ENCODE measurements around the gene NUDT14. TPM values are rescaled to one million over a fixed set of nuclear protein-coding genes. Genes with fewer than 3 reads are reported as not detected.

NUDT14 gene
- total and polyA plus RNA-seq, 2 of the 8 experiments (the other 6 are each of a cell fraction or from before 2014, with no cell fraction given), result 25.5 to 33.3 TPM

GRCh38 chr14:105181549-105182295 is 610 bp upstream of the NUDT14 start:
- 75% methylated on average over 9 of the region's 21 CpGs; no CpG with 5 or more reads in 1 of the 2 experiments for WGBS, 2 experiments (ENCODE audit: extremely low coverage in 1 of 2, insufficient coverage in 1 of 2, insufficient read length in 1 of 2, insufficient replicate concordance in 2 of 2, low coverage in 1 of 2, low lambda C conversion rate in 2 of 2, missing lambda C conversion rate in 1 of 2)
- Histone ChIP-seq H3K79me1 (ENCODE audit: low read depth, low read length) (no peaks in the 10 kb centered on the region; the same call in 1 of the 2 replicates), H2BK20ac (ENCODE audit: low read length) (no peak overlapping the region), H3K27me3 (replicated peaks in 1 of 4; ENCODE audit: control insufficient read depth in 3 of 4, extremely low read depth in 1 of 4, insufficient read depth in 3 of 4, low read length in 3 of 4) (peaks cover 0 to 10% (median 8%) of the 10 kb centered on the region in 4 experiments; a peak in 4 of 7 replicates), H3K9me3 (ENCODE audit: insufficient read depth in 2 of 2, low read depth in 1 of 2, low read length in 1 of 2) (no peaks in the 10 kb centered on the region), H2BK15ac (ENCODE audit: low read length) (no peak overlapping the region), H2BK5ac (ENCODE audit: low read depth, low read length) (no peak overlapping the region), H3K23ac (ENCODE audit: insufficient read length) (no peak overlapping the region), H3K4me3 (ENCODE audit: extremely low read depth in 1 of 4, insufficient read depth in 2 of 4, low read depth in 3 of 4, low read length in 4 of 4) (peak overlapping the region in 2 of 4 experiments; percentile 68 to 72; a peak in 3 of 8 replicates), H3K4me1 (replicated peaks in 1 of 4; ENCODE audit: control insufficient read depth in 3 of 4, insufficient read depth in 4 of 4, low read length in 3 of 4) (peaks cover 0 to 10% (median 1%) of the 10 kb centered on the region in 4 experiments; a peak in 1 of 7 replicates), H3K18ac (ENCODE audit: extremely low read depth, low read length) (no peak overlapping the region; the same call in 1 of the 2 replicates), H2BK120ac (replicated peaks; ENCODE audit: low read depth, low read length) (no peak overlapping the region), H3K56ac (replicated peaks; ENCODE audit: insufficient read length, low read depth, low read length) (no peak overlapping the region), H2BK12ac (ENCODE audit: low read depth, low read length) (no peak overlapping the region), H3K23me2 (ENCODE audit: low read depth, low read length) (peaks cover 5% of the 10 kb centered on the region; the same call in 1 of the 2 replicates), H3K4me2 (ENCODE audit: insufficient read depth in 1 of 2, low read depth in 2 of 2, low read length in 2 of 2) (peak overlapping the region; percentile 68 to 70; a peak in 3 of 4 replicates), H2AK5ac (ENCODE audit: low read depth, low read length) (no peak overlapping the region), H3K27ac (ENCODE audit: low read depth, low read length) (no peak overlapping the region), H3K9ac (replicated peaks in 1 of 4; ENCODE audit: extremely low read depth in 1 of 4, low read depth in 3 of 4, low read length in 3 of 4) (no peak overlapping the region), H3K4ac (replicated peaks; ENCODE audit: insufficient read length, low read depth, low read length) (peak overlapping the region; percentile 69), H3K14ac (ENCODE audit: insufficient read length) (no peak overlapping the region), H3K36me3 (ENCODE audit: control insufficient read depth in 2 of 4, insufficient read depth in 4 of 4, low read length in 3 of 4) (no peaks in the 10 kb centered on the region), H4K8ac (ENCODE audit: extremely low read depth, insufficient read depth, low read length) (no peak overlapping the region; the same call in 1 of the 2 replicates), H4K5ac (ENCODE audit: insufficient read length, low read depth, low read length) (no peak overlapping the region), H4K20me1 (replicated peaks in 1 of 2; ENCODE audit: control insufficient read depth in 1 of 2, insufficient read depth in 2 of 2, low read length in 2 of 2) (peaks cover 5 to 10% of the 10 kb centered on the region in 2 experiments), H2AFZ (ENCODE audit: low read length) (no peak overlapping the region), H4K91ac (replicated peaks; ENCODE audit: insufficient read length, low read length) (no peak overlapping the region), H3K79me2 (ENCODE audit: control insufficient read depth in 1 of 2, insufficient read depth in 2 of 2, low read length in 2 of 2) (no peaks in the 10 kb centered on the region)
- CTCF ChIA-PET (ENCODE audit: partially characterized antibody), result interaction anchor here (0.8 to 2.7 kb wide), 14 partner anchors 9 to 206 kb away, joined by 3 to 27 read pairs (median 3); partner anchors contain the start of genes BTBD6 and JAG2
- FAIRE-seq (no peak), DNase-seq (ENCODE audit: low read depth in 1 of 2, low spot score in 2 of 2) (no peak)
- POLR2A ChIA-PET (ENCODE audit: partially characterized antibody), result interaction anchor here (1.0 to 1.2 kb wide), 2 partner anchors 12 to 36 kb away, joined by 3 to 4 read pairs; partner anchors contain the start of gene JAG2
- TF ChIP-seq TEAD4 (IDR thresholded peaks at IDR 0.05; ENCODE audit: low read depth, low read length), result no peak
